Neural progenitor cell (in vitro differentiated cells): ENCODE measurements around the gene SLC35B1. TPM values are rescaled to one million over a fixed set of nuclear protein-coding genes. Genes with fewer than 3 reads are reported as not detected.

ENCODE experiments used
- DNase-seq: peaks from one replicate; pipeline ENCODE4 v3.0.0-alpha.2; 2016; ENCODE audit warnings: low spot score
- H2AFZ ChIP-seq: fragments of 200-600 bp; sonication (generic); replicated peaks from 2 replicates; pipeline ENCODE4 v1.6.1; 2016; ENCODE audit warnings: antibody characterized with exemption
- H3F3A ChIP-seq: fragments of 200-600 bp; sonication (generic); 2 replicates; pipeline ENCODE4 v1.6.1; 2016; ENCODE audit warnings: antibody characterized with exemption, low read depth
- H3K27ac ChIP-seq: fragments of 200-600 bp; sonication (generic); 2 replicates; pipeline ENCODE4 v1.5.1; 2016; ENCODE audit warnings: mild to moderate bottlenecking
- H3K27me3 ChIP-seq: fragments of 200-600 bp; sonication (generic); 2 replicates; pipeline ENCODE4 v1.6.1; 2016; ENCODE audit warnings: mild to moderate bottlenecking, moderate library complexity
- H3K36me3 ChIP-seq: fragments of 200-600 bp; sonication (generic); 2 replicates; pipeline ENCODE4 v1.5.1; 2016
- H3K4me1 ChIP-seq: fragments of 200-600 bp; sonication (generic); 2 replicates; pipeline ENCODE4 v1.6.1; 2016; ENCODE audit warnings: mixed run types
- H3K4me2 ChIP-seq: fragments of 200-600 bp; sonication (generic); 2 replicates; pipeline ENCODE4 v1.6.1; 2016
- H3K4me3 ChIP-seq: fragments of 200-600 bp; sonication (generic); 2 replicates; pipeline ENCODE4 v1.5.1; 2016
- H3K79me2 ChIP-seq: fragments of 200-600 bp; sonication (generic); 2 replicates; pipeline ENCODE4 v1.6.1; 2016; ENCODE audit warnings: low read depth
- H3K9ac ChIP-seq: fragments of 200-600 bp; sonication (generic); 2 replicates; pipeline ENCODE4 v1.6.1; 2016
- H3K9me3 ChIP-seq: fragments of 200-600 bp; sonication (generic); 2 replicates; pipeline ENCODE4 v1.5.1; 2016; ENCODE audit warnings: low read depth
- H4K20me1 ChIP-seq: fragments of 200-600 bp; sonication (generic); 2 replicates; pipeline ENCODE4 v1.6.1; 2016; ENCODE audit warnings: low read depth
- H3K27ac Mint-ChIP-seq: 3 replicates; pipeline ENCODE4 v1.8.0; 2021; ENCODE audit warnings: mixed read lengths
- H3K27me3 Mint-ChIP-seq: 2 replicates; pipeline ENCODE4 v1.8.0; 2022; ENCODE audit warnings: low read depth, mild to moderate bottlenecking, inconsistent platforms, moderate library complexity, mixed read lengths; ENCODE audit not compliant: insufficient read depth
- H3K36me3 Mint-ChIP-seq: 3 replicates; pipeline ENCODE4 v1.8.0; 2021; ENCODE audit warnings: mixed read lengths
- H3K4me1 Mint-ChIP-seq: 3 replicates; pipeline ENCODE4 v1.8.0; 2021; ENCODE audit warnings: mixed read lengths
- H3K4me3 Mint-ChIP-seq: 3 replicates; pipeline ENCODE4 v1.8.0; 2021; ENCODE audit warnings: mild to moderate bottlenecking, moderate library complexity, mixed read lengths
- H3K9me3 Mint-ChIP-seq: 3 replicates; pipeline ENCODE4 v1.8.0; 2020; ENCODE audit warnings: mixed read lengths
- EZH2 ChIP-seq: fragments of 200-600 bp; sonication (generic); IDR thresholded peaks from 2 replicates; pipeline ENCODE4 v1.6.1; 2017; ENCODE audit warnings: antibody characterized with exemption, mild to moderate bottlenecking, moderate library complexity
- EZH2phosphoT487 ChIP-seq: fragments of 200-600 bp; sonication (generic); IDR thresholded peaks from 2 replicates; pipeline ENCODE4 v1.6.1; 2017; ENCODE audit warnings: antibody characterized with exemption
- total RNA-seq: library from RNA; depleted of rRNA; stranded (reverse); fragments of >200 nt; gene quantifications from 2 replicates; pipeline ENCODE4 v1.2.3, GENCODE V29; 2015; ENCODE audit warnings: low replicate concordance
- TF ChIP-seq, protein P1 (sequence below): fragments of 200-600 bp; sonication (generic); IDR thresholded peaks from 2 replicates; pipeline ENCODE4 v1.5.1; 2017; ENCODE audit warnings: antibody characterized with exemption, mild to moderate bottlenecking

SLC35B1 gene
- total RNA-seq, 1 donor from 2014 or later = 52.7 TPM

DNA sequence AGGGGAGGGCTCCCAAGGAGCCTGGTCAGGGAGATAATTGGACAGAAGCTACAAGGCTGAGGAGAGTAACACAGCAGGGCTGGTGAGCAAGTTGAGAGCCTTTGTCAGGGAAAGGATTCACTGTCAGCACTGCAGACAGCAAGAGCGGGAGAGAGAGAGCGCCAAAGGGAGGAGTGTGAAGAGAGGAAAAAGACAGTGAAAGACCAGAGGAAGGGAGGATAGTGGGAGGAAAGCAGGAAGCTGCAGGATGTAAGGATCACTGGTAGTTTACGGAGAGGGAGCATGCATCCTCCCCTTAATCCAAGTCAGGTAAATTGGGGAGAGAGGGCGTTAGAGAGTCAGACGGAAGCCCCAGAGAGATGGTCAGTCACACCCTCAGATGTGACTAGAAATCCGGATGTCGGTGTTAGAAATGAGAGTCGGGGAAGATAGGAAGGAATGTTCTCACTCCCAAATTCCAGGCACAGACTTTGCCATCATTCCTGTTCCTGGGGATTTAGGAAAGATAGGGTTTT, 16.0 kb downstream of the SLC35B1 start:
- Histone ChIP-seq H3K4me2 (no peak overlapping the region), H2AFZ (peak overlapping the region; percentile 21), H3K79me2 (no peaks in the 10 kb centered on the region), H3K27me3 (peaks cover 11% of the 10 kb centered on the region), H4K20me1 (no peaks in the 10 kb centered on the region), H3K9me3 (no peaks in the 10 kb centered on the region), H3F3A (peaks cover 10% of the 10 kb centered on the region), H3K4me3 (no peak overlapping the region), H3K27ac (no peak overlapping the region), H3K4me1 (peaks cover 8% of the 10 kb centered on the region), H3K36me3 (no peaks in the 10 kb centered on the region), H3K9ac (no peak overlapping the region)
- Mint-ChIP-seq H3K9me3 (no peaks in the 10 kb centered on the region), H3K4me1 (peaks cover 7% of the 10 kb centered on the region), H3K27ac (no peak overlapping the region), H3K4me3 (peak overlapping the region; percentile 3), H3K36me3 (no peaks in the 10 kb centered on the region), H3K27me3 (peaks cover 10% of the 10 kb centered on the region)
- TF ChIP-seq, protein P1, sequence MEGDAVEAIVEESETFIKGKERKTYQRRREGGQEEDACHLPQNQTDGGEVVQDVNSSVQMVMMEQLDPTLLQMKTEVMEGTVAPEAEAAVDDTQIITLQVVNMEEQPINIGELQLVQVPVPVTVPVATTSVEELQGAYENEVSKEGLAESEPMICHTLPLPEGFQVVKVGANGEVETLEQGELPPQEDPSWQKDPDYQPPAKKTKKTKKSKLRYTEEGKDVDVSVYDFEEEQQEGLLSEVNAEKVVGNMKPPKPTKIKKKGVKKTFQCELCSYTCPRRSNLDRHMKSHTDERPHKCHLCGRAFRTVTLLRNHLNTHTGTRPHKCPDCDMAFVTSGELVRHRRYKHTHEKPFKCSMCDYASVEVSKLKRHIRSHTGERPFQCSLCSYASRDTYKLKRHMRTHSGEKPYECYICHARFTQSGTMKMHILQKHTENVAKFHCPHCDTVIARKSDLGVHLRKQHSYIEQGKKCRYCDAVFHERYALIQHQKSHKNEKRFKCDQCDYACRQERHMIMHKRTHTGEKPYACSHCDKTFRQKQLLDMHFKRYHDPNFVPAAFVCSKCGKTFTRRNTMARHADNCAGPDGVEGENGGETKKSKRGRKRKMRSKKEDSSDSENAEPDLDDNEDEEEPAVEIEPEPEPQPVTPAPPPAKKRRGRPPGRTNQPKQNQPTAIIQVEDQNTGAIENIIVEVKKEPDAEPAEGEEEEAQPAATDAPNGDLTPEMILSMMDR = no peak
- no peak for TF ChIP-seq EZH2phosphoT487
- no peak for TF ChIP-seq EZH2
- DNase-seq = no peak

DNA sequence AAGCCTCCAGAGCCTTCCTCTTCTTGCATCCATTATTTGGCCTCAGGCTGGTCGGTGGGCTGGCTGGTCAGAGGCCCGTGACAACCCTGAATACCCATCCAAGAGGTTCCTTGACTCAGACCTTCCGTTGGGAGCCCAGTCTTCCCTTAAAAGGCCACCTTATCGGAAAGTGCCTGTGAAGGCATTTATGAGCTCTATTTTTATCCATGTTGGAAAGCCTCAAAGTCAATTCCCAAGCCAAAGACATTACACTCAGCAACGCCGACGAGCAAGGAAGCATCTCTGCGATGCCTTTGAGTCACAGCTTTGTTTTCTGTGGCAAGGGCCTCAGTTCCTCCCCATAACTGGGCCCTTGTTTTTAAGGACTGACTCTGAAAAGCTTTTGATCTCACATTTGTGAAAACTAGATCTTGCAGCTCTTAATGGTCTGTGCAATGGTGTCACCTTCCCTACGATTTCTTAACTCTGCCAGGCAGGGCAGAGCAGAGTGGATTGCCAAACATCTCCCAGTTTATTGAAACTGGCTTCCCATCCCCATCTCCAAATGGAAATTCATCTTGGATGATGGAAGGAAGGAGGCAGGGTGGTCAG, 16.6 kb downstream of the SLC35B1 start:
- peaks cover 10% of the 10 kb centered on the region for H3F3A ChIP-seq
- H3K9me3 ChIP-seq = no peaks in the 10 kb centered on the region
- Mint-ChIP-seq H3K36me3 (no peaks in the 10 kb centered on the region), H3K27me3 (peaks cover 10% of the 10 kb centered on the region), H3K4me3 (peak overlapping the region; percentile 3), H3K27ac (peak overlapping the region; percentile 40), H3K4me1 (peaks cover 7% of the 10 kb centered on the region), H3K9me3 (no peaks in the 10 kb centered on the region)
- H3K27me3 ChIP-seq = peaks cover 11% of the 10 kb centered on the region
- H3K36me3 ChIP-seq = no peaks in the 10 kb centered on the region
- no peak overlapping the region for H3K9ac ChIP-seq
- DNase-seq = no peak
- no peak overlapping the region for H3K4me2 ChIP-seq
- H3K27ac ChIP-seq = no peak overlapping the region
- no peak overlapping the region for H3K4me3 ChIP-seq
- H2AFZ ChIP-seq = peak overlapping the region; percentile 21
- no peak for TF ChIP-seq EZH2
- TF ChIP-seq, protein P1 = no peak
- no peak for TF ChIP-seq EZH2phosphoT487
- no peaks in the 10 kb centered on the region for H3K79me2 ChIP-seq
- peaks cover 8% of the 10 kb centered on the region for H3K4me1 ChIP-seq
- no peaks in the 10 kb centered on the region for H4K20me1 ChIP-seq

DNA sequence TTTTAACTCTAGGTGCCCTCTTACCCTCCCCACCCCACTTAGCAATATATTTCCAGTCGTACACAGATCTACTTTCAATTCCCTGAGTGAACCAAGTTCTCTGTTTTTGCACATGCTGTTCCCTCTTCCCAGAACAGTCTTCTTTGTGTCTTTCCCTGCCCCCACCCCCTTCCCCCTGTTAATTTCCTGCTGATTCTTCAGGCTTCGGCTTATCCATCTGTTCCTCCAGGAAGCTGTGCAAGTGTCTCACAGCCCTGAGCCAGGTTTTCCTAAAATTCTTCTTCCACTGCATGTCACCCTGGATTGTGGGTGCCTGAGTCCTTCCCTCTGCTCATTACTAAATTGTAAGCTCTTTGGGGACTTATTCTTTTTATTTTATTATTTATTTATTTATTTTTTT, 17.5 kb downstream of the SLC35B1 start:
- H3K4me3 Mint-ChIP-seq = no peak overlapping the region

More for the DNA sequence above, 17.5 kb downstream of the SLC35B1 start:
- no peak for DNase-seq
- H3K36me3 ChIP-seq = no peaks in the 10 kb centered on the region
- no peak overlapping the region for H3K27ac Mint-ChIP-seq
- H3K9me3 ChIP-seq = no peaks in the 10 kb centered on the region
- TF ChIP-seq EZH2phosphoT487 = no peak
- TF ChIP-seq EZH2 = no peak
- TF ChIP-seq, protein P1 = no peak
- no peaks in the 10 kb centered on the region for H3K79me2 ChIP-seq
- no peak overlapping the region for H2AFZ ChIP-seq
- no peak overlapping the region for H3K27ac ChIP-seq
- H3K4me1 Mint-ChIP-seq = peaks cover 6% of the 10 kb centered on the region
- H3K9ac ChIP-seq = no peak overlapping the region
- peaks cover 8% of the 10 kb centered on the region for H3K4me1 ChIP-seq
- peaks cover 11% of the 10 kb centered on the region for H3K27me3 ChIP-seq
- H3K27me3 Mint-ChIP-seq = peaks cover 10% of the 10 kb centered on the region
- peaks cover 10% of the 10 kb centered on the region for H3F3A ChIP-seq
- H3K36me3 Mint-ChIP-seq = no peaks in the 10 kb centered on the region
- H3K9me3 Mint-ChIP-seq = no peaks in the 10 kb centered on the region
- no peak overlapping the region for H3K4me3 ChIP-seq
- no peak overlapping the region for H3K4me2 ChIP-seq
- no peaks in the 10 kb centered on the region for H4K20me1 ChIP-seq
